Smooth muscle cell of bladder (primary cell): ENCODE results near the gene ST3GAL6. TPM values are rescaled to one million over a fixed set of nuclear protein-coding genes. Genes with fewer than 3 reads are reported as not detected.

Experiments used
- total RNA-seq: library from RNA; depleted of rRNA; stranded (reverse); fragments of >200 nt; gene quantifications from 2 replicates; pipeline ENCODE4 v1.2.3, GENCODE V29; 2014

ST3GAL6 gene
- 4.8 and 15.6 TPM in 2 replicates for total RNA-seq

GRCh38 chr3:98763076-98763475, at the start of gene ST3GAL6:
Gene ST3GAL6 (plus strand): TSS chr3:98763340. CDS start chr3:98768441, 5,101 bp downstream.

Other genes with a start within 250 kb of the ST3GAL6 start
- gene CLDND1, start 240.4 kb upstream of the ST3GAL6 start, total RNA-seq, result 62.6 and 83.1 TPM in 2 replicates
- not detected in 2 replicates for gene GPR15, start 231.4 kb upstream of the ST3GAL6 start, total RNA-seq
- 19.9 and 30.4 TPM in 2 replicates for gene CPOX, start 169.7 kb upstream of the ST3GAL6 start, total RNA-seq
- 78.8 and 126 TPM in 2 replicates for gene DCBLD2, start 138.4 kb downstream of the ST3GAL6 start, total RNA-seq